HG02678 (cell line): Measurements from ENCODE around the gene CWC27.

ENCODE experiments used
- ATAC-seq: cut with Tn5 transposase; IDR thresholded peaks from one replicate; pipeline ENCODE4 v1.9.1; 2021; ENCODE audit warnings: mild to moderate bottlenecking, moderate library complexity; ENCODE audit not compliant: unreplicated experiment

Gene CWC27

DNA sequence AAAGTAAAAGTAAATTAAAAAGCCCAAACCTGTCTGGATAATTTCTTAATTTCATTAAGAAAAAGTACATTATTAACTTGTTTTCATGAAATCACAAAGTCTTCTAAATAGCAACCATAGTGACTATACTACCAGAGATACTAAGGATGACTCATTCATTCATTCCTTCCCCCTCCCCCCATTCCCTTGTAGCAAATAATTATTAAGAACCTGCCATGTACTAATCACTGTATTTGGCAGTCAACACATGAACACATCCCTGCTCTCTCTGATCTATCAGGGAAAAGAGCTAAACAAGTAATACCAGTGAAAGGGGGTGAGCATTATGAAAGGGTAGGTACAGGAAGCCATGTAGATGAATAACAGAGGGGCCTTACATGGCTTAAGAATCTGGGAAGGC is 203.9 kb downstream of the CWC27 start:
- ATAC-seq = no peak

DNA sequence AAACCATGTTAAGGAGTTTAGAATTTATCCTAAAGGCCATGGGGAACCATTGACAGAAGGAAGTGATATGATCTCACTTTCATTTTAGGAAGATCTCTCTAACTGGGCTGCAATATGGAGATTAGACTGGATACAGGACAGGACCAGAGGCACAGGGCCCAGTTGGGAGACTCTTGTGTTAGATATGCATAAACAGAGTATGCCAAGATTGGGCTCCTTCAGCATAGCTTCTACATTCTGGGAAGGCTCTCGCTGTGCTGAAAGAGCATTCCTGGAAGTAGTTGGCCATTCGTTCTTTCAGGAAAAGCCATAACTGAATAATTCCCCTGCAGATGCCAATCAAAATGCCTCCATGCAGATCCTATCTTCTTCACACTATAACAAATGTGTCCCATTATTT is 204.5 kb downstream of the CWC27 start:
- no peak for ATAC-seq

GRCh38 chr5:64977779-64978178 is 209.0 kb downstream of the CWC27 start:
- no peak for ATAC-seq

GRCh38 chr5:64978546-64978945 is 209.8 kb downstream of the CWC27 start:
- no peak for ATAC-seq

DNA sequence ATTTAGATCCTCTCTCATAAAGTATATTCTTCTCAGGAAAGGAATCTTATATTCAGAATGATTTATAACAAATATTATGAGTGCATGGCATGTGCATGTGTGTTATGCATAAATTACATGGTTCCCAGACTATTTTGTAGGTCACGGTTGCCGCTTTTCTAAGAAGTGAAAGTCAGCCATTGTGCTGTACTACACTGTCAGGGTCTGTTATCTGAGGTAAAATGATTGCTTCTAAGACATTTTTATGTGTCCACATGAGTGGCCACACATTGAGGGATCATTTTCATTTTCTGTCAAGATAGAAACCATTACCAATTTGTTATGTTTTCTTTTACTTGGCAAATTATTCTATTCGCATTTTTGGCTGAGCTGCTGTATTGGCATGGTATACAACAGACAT is 210.8 kb downstream of the CWC27 start:
- ATAC-seq = peak; percentile 66

GRCh38 chr5:64980176-64980575 is 211.4 kb downstream of the CWC27 start:
- ATAC-seq = no peak

GRCh38 chr5:64987768-64988167 is 219.0 kb downstream of the CWC27 start:
- ATAC-seq = no peak

DNA sequence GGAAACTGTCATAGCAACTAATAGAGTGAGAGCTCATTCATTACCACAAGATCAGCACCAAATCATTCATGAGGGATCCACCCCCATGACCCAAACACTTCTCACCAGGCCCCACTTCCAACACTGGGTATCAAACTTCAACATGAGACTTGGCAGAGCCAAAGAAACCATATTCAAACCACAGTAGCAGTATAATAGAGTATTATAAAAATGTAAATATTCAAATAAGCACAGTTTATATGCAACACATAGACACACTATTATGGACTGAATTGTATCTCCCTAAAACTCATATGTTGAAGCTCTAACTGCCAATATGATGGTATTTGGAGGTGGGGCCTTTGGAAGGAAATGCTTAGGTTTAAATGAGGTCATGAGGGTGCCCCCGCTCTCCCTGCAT is 240.5 kb downstream of the CWC27 start:
- no peak for ATAC-seq

DNA sequence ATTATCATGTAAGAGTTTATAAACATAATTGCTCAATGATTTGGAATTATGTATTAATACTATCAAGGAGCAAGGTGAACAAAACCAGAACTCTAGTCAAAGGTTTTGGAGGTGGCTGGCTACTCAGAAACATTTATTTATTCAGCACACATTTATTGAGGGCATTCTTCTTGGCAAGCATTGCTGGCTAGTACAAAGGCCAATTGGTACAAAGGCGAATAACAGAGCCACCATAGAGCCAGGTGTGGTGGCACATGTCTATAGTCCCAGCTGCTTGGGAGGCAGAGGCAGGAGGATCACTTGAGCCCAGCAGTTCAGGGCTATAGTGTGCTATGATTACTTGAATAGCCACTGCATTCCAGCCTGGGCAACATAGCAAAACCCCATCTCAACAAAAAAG is 242.1 kb downstream of the CWC27 start:
- ATAC-seq = no peak

DNA sequence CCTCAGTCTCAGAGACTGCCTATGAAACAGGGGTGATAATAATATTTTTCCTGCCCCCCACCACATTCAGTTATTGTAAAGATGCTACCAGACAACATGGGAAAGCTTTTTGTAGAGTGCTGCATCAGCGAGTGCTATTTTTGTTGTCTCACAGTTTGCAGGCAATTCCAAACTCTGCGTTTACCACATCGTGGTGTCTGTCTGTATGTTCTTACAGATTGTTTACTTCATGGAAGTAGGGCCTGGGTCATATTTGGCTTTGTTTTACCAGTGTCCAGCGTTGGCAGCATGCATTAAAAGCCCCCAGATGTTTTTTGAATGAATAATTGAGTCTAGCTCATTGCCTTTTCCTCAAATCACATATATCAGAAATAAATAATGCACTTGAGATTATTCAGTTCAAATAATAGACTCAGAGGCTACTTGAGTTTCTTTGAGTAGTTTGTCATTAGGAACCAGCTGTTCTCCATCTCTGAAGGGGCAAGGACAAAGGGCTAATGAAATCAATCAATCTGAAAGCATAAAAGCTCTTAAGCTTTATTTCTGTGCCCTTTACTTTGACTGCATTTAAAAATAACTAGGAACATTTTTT is 243.7 kb downstream of the CWC27 start:
- ATAC-seq = no peak

- ATAC-seq = no peak
These were observed 244.4 kb downstream of the CWC27 start for GRCh38 chr5:65013166-65013565.

DNA sequence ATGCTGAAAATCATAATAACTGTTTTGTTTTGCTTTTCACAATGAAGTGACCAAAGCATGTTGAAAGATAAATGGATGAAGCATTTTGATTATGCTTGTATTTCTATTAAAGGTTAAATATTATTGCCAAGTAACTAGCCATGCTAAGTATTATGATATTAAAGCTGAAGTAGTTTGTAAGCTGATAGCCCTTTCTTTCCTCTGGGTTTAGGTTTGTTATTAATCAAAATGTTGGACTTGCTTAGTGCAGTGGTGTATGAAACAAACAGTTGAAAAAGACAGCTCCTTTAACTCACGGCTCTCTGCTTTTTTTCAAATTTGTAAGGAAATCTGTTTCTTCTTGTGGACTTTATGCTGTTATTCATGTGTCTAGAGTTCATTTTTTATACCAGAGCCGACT is 246.0 kb downstream of the CWC27 start:
- ATAC-seq = no peak

- no peak for ATAC-seq
These were observed 247.0 kb downstream of the CWC27 start for GRCh38 chr5:65015767-65016166.

GRCh38 chr5:65017636-65018035 is 248.9 kb downstream of the CWC27 start:
- ATAC-seq = no peak

DNA sequence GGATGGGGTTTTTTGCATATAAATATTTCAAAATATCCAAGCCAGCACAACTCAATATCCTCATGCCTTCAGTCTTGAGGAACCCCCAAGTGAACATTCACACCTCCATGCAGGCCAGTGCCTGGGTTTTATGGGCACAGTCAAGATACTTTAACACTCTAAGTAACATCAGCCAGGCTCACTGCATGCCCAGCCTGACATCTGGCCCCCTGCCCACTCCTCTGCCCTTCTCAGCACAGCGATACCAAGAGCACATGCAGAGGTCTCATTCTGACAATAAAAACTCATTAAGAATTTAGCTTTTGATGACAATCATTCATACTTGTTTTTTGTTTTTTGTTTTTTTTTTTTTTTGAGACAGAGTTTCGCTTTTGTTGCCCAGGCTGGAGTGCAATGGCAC is 250.0 kb downstream of the CWC27 start:
- no peak for ATAC-seq

- no peak for ATAC-seq
These were observed 251.8 kb downstream of the CWC27 start for GRCh38 chr5:65020492-65020891.

GRCh38 chr5:65021527-65022226 is 252.9 kb downstream of the CWC27 start:
- peak; percentile 45 for ATAC-seq

GRCh38 chr5:65022932-65023331 is 254.2 kb downstream of the CWC27 start:
- no peak for ATAC-seq

DNA sequence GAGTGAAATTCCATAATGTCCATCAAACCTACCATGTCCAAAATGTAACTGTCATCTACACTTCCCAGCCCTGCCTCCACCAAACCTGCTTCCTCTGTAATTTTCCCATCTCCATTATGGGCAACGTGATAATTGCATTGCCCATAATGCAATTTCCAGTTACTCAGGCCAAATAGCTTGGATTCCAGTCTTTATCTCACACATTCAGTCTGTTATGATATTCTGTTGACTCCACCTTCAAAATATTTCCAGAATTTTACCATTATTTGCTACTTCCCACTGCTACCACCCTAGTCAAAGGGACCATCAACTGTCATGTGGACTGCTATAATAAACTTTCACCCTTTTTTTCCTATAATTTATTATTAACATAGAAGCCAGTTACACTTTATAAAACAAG is 256.0 kb downstream of the CWC27 start:
- ATAC-seq = no peak

DNA sequence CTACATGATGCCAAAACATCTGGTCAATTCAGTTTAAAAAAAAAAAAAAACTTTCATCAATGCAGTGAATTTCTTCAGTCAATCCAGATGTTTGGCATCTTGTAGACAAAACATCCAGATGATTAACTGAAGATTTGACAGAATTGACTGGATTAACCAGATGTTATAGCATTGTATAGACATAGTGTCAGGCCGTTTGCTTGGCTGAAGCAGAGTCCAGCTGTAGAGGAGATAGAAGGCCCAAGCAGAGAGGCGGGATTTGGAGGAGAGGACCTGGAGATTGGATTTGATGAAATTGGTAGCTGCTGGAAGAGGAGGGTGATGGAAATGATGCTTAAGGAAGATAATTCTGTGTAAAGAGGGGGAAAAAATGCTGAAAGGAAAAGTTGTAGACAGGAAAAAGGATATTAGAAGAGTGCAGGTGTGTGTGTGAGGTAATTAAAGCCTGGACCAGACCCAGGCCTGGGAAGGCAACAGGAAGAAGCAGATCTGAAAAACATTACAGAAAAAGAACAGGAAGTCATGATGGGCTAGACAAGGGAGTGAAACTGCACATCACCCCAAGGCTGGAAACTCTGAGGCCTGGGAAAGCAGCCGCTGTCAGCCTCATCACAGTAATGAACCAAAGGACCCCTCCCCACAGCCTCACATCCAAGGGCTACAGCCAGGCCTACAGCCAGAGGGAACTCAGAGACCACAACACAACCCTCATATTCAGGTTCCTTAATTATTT is 258.3 kb downstream of the CWC27 start:
- ATAC-seq = peak; percentile 70

DNA sequence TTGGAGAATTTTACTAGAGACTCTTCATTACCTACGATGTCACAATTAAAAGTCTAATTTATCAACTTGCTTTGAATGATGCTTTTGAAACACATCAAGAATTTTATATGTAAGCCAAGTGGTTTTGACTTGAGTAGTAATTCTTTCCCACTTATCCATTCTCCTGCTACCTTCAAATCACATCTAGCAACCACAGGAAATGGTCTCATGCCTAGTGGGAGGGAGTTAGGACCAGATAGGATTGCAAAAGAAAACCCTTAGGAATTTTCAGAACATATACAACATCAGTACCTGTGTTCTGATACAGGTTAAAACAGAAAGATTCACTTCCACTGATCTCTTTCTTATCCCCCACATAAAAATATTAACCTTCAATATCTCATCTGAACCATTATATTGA is 260.4 kb downstream of the CWC27 start:
- no peak for ATAC-seq

- no peak for ATAC-seq
These were observed 261.3 kb downstream of the CWC27 start for GRCh38 chr5:65030056-65030455.
